BJ (cell line): ENCODE results near the gene OBSCN. TPM values are rescaled to one million over a fixed set of nuclear protein-coding genes. Genes with fewer than 3 reads are reported as not detected.

Experiments used
- CTCF ChIA-PET: fragments of 350-600 bp; formaldehyde crosslinking; extraction: SDS; loops from one replicate; lab custom pipeline; 2021; ENCODE audit warnings: antibody characterized with exemption, inconsistent platforms; lab: Yijun Ruan, JAX
- POLR2A ChIA-PET: fragments of 300-600 bp; sonication (Branson Sonifier 250); formaldehyde crosslinking; extraction: SDS; loops from one replicate; lab custom pipeline; 2021; ENCODE audit warnings: antibody characterized with exemption; lab: Charles Lee
- DNase-seq: peaks from one replicate; pipeline ENCODE4 v3.0.0-alpha.2; 2011; ENCODE audit warnings: low read depth
- H3K27me3 ChIP-seq: 2 replicates; pipeline ENCODE4 v1.6.0; 2011; ENCODE audit warnings: low read length; ENCODE audit not compliant: control insufficient read depth, insufficient read depth
- H3K36me3 ChIP-seq: 2 replicates; pipeline ENCODE4 v1.5.1; 2011; ENCODE audit warnings: low read length; ENCODE audit not compliant: control insufficient read depth, insufficient read depth
- H3K4me3 ChIP-seq: 2 replicates; pipeline ENCODE4 v1.5.1; 2011; ENCODE audit warnings: low read depth, mild to moderate bottlenecking, control low read depth, low read length
- CTCF ChIP-seq: IDR thresholded peaks from 2 replicates; pipeline ENCODE4 v1.5.1; 2011; ENCODE audit warnings: low read depth, mild to moderate bottlenecking, control low read depth, inconsistent platforms, low read length, moderate library complexity; ENCODE audit not compliant: insufficient read depth
- polyA plus RNA-seq: library from polyadenylated mRNA; depleted of rRNA; stranded (reverse); fragments of >200 nt; gene quantifications from 2 replicates; pipeline ENCODE4 v1.2.3, GENCODE V29; 2011

The OBSCN gene
- polyA plus RNA-seq, 1 experiment, result 2.9 TPM

GRCh38 chr1:228208831-228209551 lies 1.1 kb downstream of the OBSCN start:
- DNase-seq, result no peak
- no peak for TF ChIP-seq CTCF
- no peaks in the 10 kb centered on the region for H3K27me3 ChIP-seq
- ChIA-PET POLR2A (no interaction called here), CTCF (interaction anchor here (1.1 to 1.5 kb wide), 2 partner anchors 10 to 44 kb away, joined by 3 to 4 read pairs; partner anchors contain the start of gene IBA57)
- H3K36me3 ChIP-seq, result no peaks in the 10 kb centered on the region
- H3K4me3 ChIP-seq, result no peak overlapping the region

GRCh38 chr1:228209657-228210056 lies 1.8 kb downstream of the OBSCN start:
- ChIA-PET POLR2A (no interaction called here), CTCF (interaction anchor here (1.1 to 1.5 kb wide), 2 partner anchors 10 to 44 kb away, joined by 3 to 4 read pairs; partner anchors contain the start of gene IBA57)

GRCh38 chr1:228210076-228210651 lies 2.3 kb downstream of the OBSCN start:
- no peak for TF ChIP-seq CTCF
- DNase-seq, result no peak
- H3K4me3 ChIP-seq, result no peak overlapping the region
- H3K27me3 ChIP-seq, result no peaks in the 10 kb centered on the region
- ChIA-PET POLR2A (no interaction called here), CTCF (interaction anchor here (1.5 kb wide), 1 partner anchor 45 kb away, joined by 4 read pairs; the partner anchor contains the start of gene IBA57)
- H3K36me3 ChIP-seq, result peaks cover 2% of the 10 kb centered on the region; the same call in 1 of the 2 replicates

More at GRCh38 chr1:228209657-228210056, 1.8 kb downstream of the OBSCN start:
- Histone ChIP-seq H3K36me3 (no peaks in the 10 kb centered on the region), H3K27me3 (no peaks in the 10 kb centered on the region), H3K4me3 (no peak overlapping the region)
- TF ChIP-seq CTCF, result no peak
- no peak for DNase-seq

GRCh38 chr1:228210712-228211530 lies 3.1 kb downstream of the OBSCN start:
- CTCF ChIA-PET, result interaction anchor here (1.2 to 1.5 kb wide), 2 partner anchors 12 to 16 kb away, joined by 3 to 5 read pairs; no protein-coding TSS in a partner anchor
- no peak for DNase-seq
- H3K36me3 ChIP-seq, result peaks cover 2% of the 10 kb centered on the region; the same call in 1 of the 2 replicates
- POLR2A ChIA-PET, result no interaction called here
- H3K4me3 ChIP-seq, result no peak overlapping the region
- no peak for TF ChIP-seq CTCF
- H3K27me3 ChIP-seq, result no peaks in the 10 kb centered on the region
